ENCODE measurements around the gene CPM.

DNA sequence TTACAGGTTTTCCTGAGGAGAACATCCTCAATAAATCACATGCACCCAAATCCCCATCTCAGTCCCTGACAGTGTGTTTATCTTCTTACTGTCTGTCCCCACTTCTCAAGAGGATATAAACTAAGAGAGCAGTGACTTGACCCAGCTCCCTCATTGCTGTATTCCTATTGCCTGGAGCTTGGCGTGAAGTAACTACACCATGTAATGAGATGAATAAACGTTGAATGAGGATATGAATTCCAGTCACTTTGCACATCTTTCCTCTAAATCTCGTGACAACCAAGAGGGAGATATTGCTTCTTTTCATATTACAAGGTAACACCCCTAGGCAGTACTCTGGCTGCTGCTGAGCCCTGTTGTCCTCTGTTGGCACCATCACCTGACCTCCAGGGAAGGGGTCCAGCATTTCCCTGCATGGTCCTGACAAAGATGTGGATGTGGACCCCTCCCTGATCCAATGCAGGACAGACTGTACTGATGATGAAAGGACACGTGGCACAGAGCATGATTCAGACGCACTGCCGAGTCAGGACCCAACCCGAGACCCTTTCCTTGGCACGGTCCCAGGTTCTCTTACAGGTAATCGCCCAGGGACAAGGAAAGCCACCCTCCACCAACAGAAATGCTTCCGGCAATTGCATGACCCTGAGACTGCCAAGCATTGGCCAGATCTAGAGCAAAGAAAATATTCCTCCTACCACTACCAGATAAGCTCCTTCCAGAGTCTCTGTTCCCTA, 47.7 kb upstream of the CPM start:
- TF ChIP-seq, protein P1, sequence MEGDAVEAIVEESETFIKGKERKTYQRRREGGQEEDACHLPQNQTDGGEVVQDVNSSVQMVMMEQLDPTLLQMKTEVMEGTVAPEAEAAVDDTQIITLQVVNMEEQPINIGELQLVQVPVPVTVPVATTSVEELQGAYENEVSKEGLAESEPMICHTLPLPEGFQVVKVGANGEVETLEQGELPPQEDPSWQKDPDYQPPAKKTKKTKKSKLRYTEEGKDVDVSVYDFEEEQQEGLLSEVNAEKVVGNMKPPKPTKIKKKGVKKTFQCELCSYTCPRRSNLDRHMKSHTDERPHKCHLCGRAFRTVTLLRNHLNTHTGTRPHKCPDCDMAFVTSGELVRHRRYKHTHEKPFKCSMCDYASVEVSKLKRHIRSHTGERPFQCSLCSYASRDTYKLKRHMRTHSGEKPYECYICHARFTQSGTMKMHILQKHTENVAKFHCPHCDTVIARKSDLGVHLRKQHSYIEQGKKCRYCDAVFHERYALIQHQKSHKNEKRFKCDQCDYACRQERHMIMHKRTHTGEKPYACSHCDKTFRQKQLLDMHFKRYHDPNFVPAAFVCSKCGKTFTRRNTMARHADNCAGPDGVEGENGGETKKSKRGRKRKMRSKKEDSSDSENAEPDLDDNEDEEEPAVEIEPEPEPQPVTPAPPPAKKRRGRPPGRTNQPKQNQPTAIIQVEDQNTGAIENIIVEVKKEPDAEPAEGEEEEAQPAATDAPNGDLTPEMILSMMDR (conservative IDR thresholded peaks at IDR 0.05; ENCODE audit: low read length): no peak
- TF ChIP-seq EZH2phosphoT487 (IDR thresholded peaks at IDR 0.05; ENCODE audit: borderline replicate concordance, low read depth, low read length): no peak
